ENCODE data around the gene TRIM61.
"Not testable (repeated sequence)": the region's sequence is repeated elsewhere in the genome, so short reads cannot be mapped to it uniquely, and the experiment has no call there.

Gene TRIM61

GRCh38 chr4:164996123-164996522, 18.7 kb upstream of the TRIM61 start:
- peak; percentile 56 to 66 for DNase-seq
- H2BK120ac ChIP-seq (ENCODE audit: insufficient read depth, low read length, poor library complexity); H3K9ac ChIP-seq (ENCODE audit: low read length); H3K79me1 ChIP-seq (ENCODE audit: low read length); H4K12ac ChIP-seq (ENCODE audit: low read depth, low read length); H3K79me2 ChIP-seq (ENCODE audit: control insufficient read depth, insufficient read depth, low read length, poor library complexity); H3K14ac ChIP-seq (ENCODE audit: low read length); H3K4ac ChIP-seq (ENCODE audit: low read depth, low read length); H3K4me3 ChIP-seq (ENCODE audit: low read depth, low read length); H3K27ac ChIP-seq (ENCODE audit: low read depth, low read length); H3K36me3 ChIP-seq (ENCODE audit: control insufficient read depth in 1 of 2, insufficient read depth in 2 of 2, low read length in 2 of 2); H3K27me3 ChIP-seq (ENCODE audit: insufficient read depth, low read length); H2AFZ ChIP-seq (ENCODE audit: insufficient read depth, low read length, poor library complexity); H4K8ac ChIP-seq (ENCODE audit: low read depth, low read length); H2BK5ac ChIP-seq (ENCODE audit: low read depth, low read length, poor library complexity); H4K91ac ChIP-seq (ENCODE audit: low read depth, low read length); H3K23ac ChIP-seq (ENCODE audit: low read length); H3K9me3 ChIP-seq (ENCODE audit: insufficient read depth, low read depth, low read length); H2AK5ac ChIP-seq (ENCODE audit: low read length); H2BK12ac ChIP-seq (ENCODE audit: low read length); H3K18ac ChIP-seq (ENCODE audit: low read length); H3K4me1 ChIP-seq (ENCODE audit: control insufficient read depth in 1 of 2, insufficient read depth in 2 of 2, low read length in 2 of 2); H3K4me2 ChIP-seq (ENCODE audit: low read length): not testable (repeated sequence)
- WGBS (ENCODE audit: extremely low coverage, insufficient coverage, insufficient read length) = no CpG with 5 or more reads among the region's 6 CpGs

- peak; percentile 57 to 70 for DNase-seq
- not testable (repeated sequence) for H3K9ac ChIP-seq (ENCODE audit: low read length); H3K4ac ChIP-seq (ENCODE audit: low read depth, low read length); H3K79me1 ChIP-seq (ENCODE audit: low read length); H4K91ac ChIP-seq (ENCODE audit: low read depth, low read length); H4K12ac ChIP-seq (ENCODE audit: low read depth, low read length); H3K9me3 ChIP-seq (ENCODE audit: insufficient read depth, low read depth, low read length); H3K4me3 ChIP-seq (ENCODE audit: low read depth, low read length); H3K27ac ChIP-seq (ENCODE audit: low read depth, low read length); H2BK12ac ChIP-seq (ENCODE audit: low read length); H3K18ac ChIP-seq (ENCODE audit: low read length); H3K4me1 ChIP-seq (ENCODE audit: control insufficient read depth in 1 of 2, insufficient read depth in 2 of 2, low read length in 2 of 2); H2BK120ac ChIP-seq (ENCODE audit: insufficient read depth, low read length, poor library complexity); H2BK5ac ChIP-seq (ENCODE audit: low read depth, low read length, poor library complexity); H3K36me3 ChIP-seq (ENCODE audit: control insufficient read depth in 1 of 2, insufficient read depth in 2 of 2, low read length in 2 of 2); H2AFZ ChIP-seq (ENCODE audit: insufficient read depth, low read length, poor library complexity); H3K4me2 ChIP-seq (ENCODE audit: low read length); H3K14ac ChIP-seq (ENCODE audit: low read length); H3K23ac ChIP-seq (ENCODE audit: low read length); H2AK5ac ChIP-seq (ENCODE audit: low read length); H3K79me2 ChIP-seq (ENCODE audit: control insufficient read depth, insufficient read depth, low read length, poor library complexity); H3K27me3 ChIP-seq (ENCODE audit: insufficient read depth, low read length); H4K8ac ChIP-seq (ENCODE audit: low read depth, low read length)
- WGBS (ENCODE audit: extremely low coverage, insufficient coverage, insufficient read length) = no CpG with 5 or more reads among the region's 10 CpGs
Measured at GRCh38 chr4:164990786-164991185, 13.3 kb upstream of the TRIM61 start.

- no peak overlapping the region for H3K4me3 ChIP-seq (ENCODE audit: low read depth, low read length)
- no peak overlapping the region for H3K4ac ChIP-seq (ENCODE audit: low read depth, low read length)
- H2BK5ac ChIP-seq (ENCODE audit: low read depth, low read length, poor library complexity) = no peak overlapping the region
- no peak overlapping the region for H2BK120ac ChIP-seq (ENCODE audit: insufficient read depth, low read length, poor library complexity)
- H3K4me1 ChIP-seq (ENCODE audit: control insufficient read depth in 1 of 2, insufficient read depth in 2 of 2, low read length in 2 of 2) = no peaks in the 10 kb centered on the region
- no CpG with 5 or more reads among the region's 2 CpGs for WGBS (ENCODE audit: extremely low coverage, insufficient coverage, insufficient read length)
- no peak overlapping the region for H4K12ac ChIP-seq (ENCODE audit: low read depth, low read length)
- no peak overlapping the region for H3K4me2 ChIP-seq (ENCODE audit: low read length)
- DNase-seq = no peak
- no peaks in the 10 kb centered on the region for H3K27me3 ChIP-seq (ENCODE audit: insufficient read depth, low read length)
- H3K9me3 ChIP-seq (ENCODE audit: insufficient read depth, low read depth, low read length) = no peaks in the 10 kb centered on the region
- no peak overlapping the region for H2AK5ac ChIP-seq (ENCODE audit: low read length)
- no peak overlapping the region for H3K27ac ChIP-seq (ENCODE audit: low read depth, low read length)
- H3K14ac ChIP-seq (ENCODE audit: low read length) = no peak overlapping the region
- H3K36me3 ChIP-seq (ENCODE audit: control insufficient read depth in 1 of 2, insufficient read depth in 2 of 2, low read length in 2 of 2) = no peaks in the 10 kb centered on the region
- no peak overlapping the region for H4K8ac ChIP-seq (ENCODE audit: low read depth, low read length)
- no peaks in the 10 kb centered on the region for H3K79me2 ChIP-seq (ENCODE audit: control insufficient read depth, insufficient read depth, low read length, poor library complexity)
- H3K79me1 ChIP-seq (ENCODE audit: low read length) = no peaks in the 10 kb centered on the region
- H3K9ac ChIP-seq (ENCODE audit: low read length) = no peak overlapping the region
- H2AFZ ChIP-seq (ENCODE audit: insufficient read depth, low read length, poor library complexity) = no peak overlapping the region
- no peak overlapping the region for H3K23ac ChIP-seq (ENCODE audit: low read length)
- H2BK12ac ChIP-seq (ENCODE audit: low read length) = no peak overlapping the region
- no peak overlapping the region for H4K91ac ChIP-seq (ENCODE audit: low read depth, low read length)
- no peak overlapping the region for H3K18ac ChIP-seq (ENCODE audit: low read length)
Measured at GRCh38 chr4:164989471-164989870, 12.0 kb upstream of the TRIM61 start.

- peaks cover 6 to 16% of the 10 kb centered on the region in 2 experiments for H3K36me3 ChIP-seq (ENCODE audit: control insufficient read depth in 1 of 2, insufficient read depth in 2 of 2, low read length in 2 of 2)
- H3K4me1 ChIP-seq (ENCODE audit: control insufficient read depth in 1 of 2, insufficient read depth in 2 of 2, low read length in 2 of 2); H3K4ac ChIP-seq (ENCODE audit: low read depth, low read length); H4K8ac ChIP-seq (ENCODE audit: low read depth, low read length); H2BK5ac ChIP-seq (ENCODE audit: low read depth, low read length, poor library complexity); H3K4me3 ChIP-seq (ENCODE audit: low read depth, low read length); H3K27me3 ChIP-seq (ENCODE audit: insufficient read depth, low read length); H3K18ac ChIP-seq (ENCODE audit: low read length); H2AFZ ChIP-seq (ENCODE audit: insufficient read depth, low read length, poor library complexity); H3K23ac ChIP-seq (ENCODE audit: low read length); H4K91ac ChIP-seq (ENCODE audit: low read depth, low read length); H3K79me2 ChIP-seq (ENCODE audit: control insufficient read depth, insufficient read depth, low read length, poor library complexity); H4K12ac ChIP-seq (ENCODE audit: low read depth, low read length); H3K79me1 ChIP-seq (ENCODE audit: low read length); H2BK12ac ChIP-seq (ENCODE audit: low read length); H3K9ac ChIP-seq (ENCODE audit: low read length); H2BK120ac ChIP-seq (ENCODE audit: insufficient read depth, low read length, poor library complexity); H3K27ac ChIP-seq (ENCODE audit: low read depth, low read length); H2AK5ac ChIP-seq (ENCODE audit: low read length); DNase-seq; H3K14ac ChIP-seq (ENCODE audit: low read length); H3K9me3 ChIP-seq (ENCODE audit: insufficient read depth, low read depth, low read length); H3K4me2 ChIP-seq (ENCODE audit: low read length): not testable (repeated sequence)
- no CpG with 5 or more reads among the region's 2 CpGs for WGBS (ENCODE audit: extremely low coverage, insufficient coverage, insufficient read length)
Measured at GRCh38 chr4:164971929-164972328, 5.5 kb downstream of the TRIM61 start.

All from trophoblast cell (in vitro differentiated cells and primary cell).